GM19099 (cell line): ENCODE results near the gene NTSR1.

ENCODE experiments used
- POLR2A ChIP-seq: IDR thresholded peaks from 3 replicates; pipeline ENCODE4 v1.6.1; 2011; ENCODE audit warnings: low read depth; ENCODE audit not compliant: insufficient read length; ENCODE audit errors: extremely low read depth

The NTSR1 gene

DNA sequence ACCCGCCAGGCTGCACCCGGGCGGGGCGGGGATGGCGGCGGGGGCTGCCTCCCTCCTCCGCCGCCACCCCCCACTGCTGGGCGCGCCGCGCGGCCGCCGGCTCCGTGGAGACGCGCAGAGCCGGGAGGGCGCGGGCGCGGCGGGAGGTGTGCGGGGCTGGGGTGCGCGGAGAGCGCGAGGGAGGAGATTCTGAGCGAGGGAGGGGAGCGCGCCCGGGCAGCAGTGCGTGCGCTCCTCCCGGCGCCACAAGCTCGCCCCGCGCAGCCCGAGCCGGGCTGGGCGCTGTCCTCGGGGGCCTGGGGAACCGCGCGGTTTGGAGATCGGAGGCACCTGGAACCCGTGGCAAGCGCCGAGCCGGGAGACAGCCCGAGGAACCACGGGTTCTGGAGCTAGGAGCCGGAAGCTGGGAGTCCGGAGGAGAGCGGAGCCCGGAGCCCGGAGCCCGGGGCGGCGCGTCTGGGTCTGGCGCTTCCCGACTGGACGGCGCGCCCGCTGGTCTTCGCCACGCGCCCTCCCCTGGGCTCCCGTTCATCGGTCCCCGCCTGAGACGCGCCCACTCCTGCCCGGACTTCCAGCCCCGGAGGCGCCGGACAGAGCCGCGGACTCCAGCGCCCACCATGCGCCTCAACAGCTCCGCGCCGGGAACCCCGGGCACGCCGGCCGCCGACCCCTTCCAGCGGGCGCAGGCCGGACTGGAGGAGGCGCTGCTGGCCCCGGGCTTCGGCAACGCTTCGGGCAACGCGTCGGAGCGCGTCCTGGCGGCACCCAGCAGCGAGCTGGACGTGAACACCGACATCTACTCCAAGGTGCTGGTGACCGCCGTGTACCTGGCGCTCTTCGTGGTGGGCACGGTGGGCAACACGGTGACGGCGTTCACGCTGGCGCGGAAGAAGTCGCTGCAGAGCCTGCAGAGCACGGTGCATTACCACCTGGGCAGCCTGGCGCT, at the start of gene NTSR1:
TSS of gene NTSR1 (plus strand) at position 246 of the 946 bp plus-strand sequence. CDS start at position 618, 372 bp downstream.
- TF ChIP-seq POLR2A = no peak

DNA sequence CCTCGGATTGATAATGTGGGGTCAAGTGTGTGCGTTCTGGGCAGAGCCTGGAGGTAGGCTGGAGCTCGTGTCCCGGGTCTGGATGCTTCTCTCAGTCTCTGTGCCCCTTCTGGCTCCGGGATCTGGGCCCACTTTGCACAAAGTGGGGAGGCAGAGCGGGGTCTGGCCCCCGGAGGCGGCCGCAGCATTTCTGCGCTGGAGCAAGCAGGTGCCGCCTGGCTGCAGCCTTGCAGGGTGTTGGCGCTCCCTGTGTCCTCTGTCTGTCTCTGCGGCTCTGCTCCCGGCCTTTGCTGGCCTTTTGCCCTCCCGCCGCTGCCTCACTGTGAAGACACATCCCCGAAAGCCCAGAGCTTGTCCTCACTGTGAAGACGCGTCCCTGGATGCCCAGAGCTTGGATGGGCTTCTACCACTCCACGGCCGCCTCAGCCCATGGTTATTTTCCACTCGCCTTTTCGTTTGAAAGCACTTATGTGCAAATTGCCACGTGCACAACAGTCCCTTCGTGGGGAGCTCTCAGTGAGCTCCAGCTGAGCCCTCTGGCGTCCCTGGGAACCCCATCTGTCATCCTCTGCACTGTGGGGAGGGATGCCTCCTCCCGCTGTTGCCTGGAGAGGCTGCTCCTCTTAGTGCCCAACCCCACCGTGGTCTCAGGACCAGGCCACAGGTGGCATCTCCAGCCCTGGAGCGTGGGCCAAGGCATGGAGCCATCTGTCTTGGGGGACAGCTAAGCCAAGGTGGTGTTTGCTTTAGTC, 49.0 kb upstream of the NTSR1 start:
- TF ChIP-seq POLR2A = no peak

DNA sequence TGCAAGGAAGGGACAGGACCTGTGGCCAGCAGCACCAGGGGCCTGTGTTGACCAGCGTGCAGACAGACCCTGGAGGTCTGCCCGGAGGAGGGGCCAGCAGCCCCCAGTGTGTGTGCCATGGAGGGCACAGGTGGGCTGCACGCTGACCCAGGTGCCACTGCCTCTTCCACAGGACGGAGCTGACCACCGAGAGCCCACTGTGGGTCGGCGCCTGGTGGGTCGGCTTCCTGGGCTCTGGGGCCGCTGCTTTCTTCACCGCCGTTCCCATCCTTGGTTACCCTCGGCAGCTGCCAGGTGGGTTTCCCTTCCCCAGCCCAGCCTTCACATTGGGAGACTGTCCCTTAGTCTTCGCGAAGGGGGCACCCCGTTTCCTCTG, 48.4 kb upstream of the NTSR1 start:
- no peak for TF ChIP-seq POLR2A

DNA sequence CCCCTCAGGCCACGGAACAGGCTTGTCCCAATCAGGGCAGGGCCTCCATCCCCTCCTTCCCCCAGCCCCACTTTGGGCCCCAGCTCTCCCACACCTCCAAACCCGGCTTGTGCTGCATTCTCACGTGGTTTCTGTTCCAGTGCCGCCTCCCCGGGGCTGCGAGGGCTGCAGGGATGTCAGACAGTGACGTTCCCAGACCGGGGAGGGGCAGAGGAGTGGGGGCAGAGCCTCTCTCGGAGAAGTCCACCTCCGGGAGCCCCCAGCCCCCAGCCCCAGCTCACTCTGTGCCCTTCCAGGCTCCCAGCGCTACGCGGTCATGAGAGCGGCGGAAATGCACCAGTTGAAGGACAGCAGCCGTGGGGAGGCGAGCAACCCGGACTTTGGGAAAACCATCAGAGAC, 47.9 kb upstream of the NTSR1 start:
- TF ChIP-seq POLR2A = no peak

DNA sequence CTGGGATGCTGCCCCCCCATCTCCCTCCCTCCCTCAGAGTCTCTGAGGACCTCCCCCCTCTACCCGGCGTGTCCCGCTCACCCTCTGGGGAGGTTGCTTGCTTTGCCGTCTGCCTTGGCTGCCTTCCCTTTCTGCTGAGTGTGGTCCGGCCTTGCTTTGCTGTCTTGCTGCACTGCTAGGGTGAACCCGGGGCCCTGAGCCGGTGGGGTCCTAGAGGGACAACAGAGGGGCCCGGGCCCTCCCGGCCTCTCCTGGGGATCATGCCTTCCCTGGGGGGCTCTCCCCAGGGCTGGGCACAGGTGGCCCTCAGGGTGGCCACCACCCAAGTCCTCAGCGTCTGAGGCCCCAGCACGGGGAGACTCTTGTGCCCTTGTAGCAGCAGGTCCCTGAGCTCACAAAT, 47.0 kb upstream of the NTSR1 start:
- TF ChIP-seq POLR2A = no peak

DNA sequence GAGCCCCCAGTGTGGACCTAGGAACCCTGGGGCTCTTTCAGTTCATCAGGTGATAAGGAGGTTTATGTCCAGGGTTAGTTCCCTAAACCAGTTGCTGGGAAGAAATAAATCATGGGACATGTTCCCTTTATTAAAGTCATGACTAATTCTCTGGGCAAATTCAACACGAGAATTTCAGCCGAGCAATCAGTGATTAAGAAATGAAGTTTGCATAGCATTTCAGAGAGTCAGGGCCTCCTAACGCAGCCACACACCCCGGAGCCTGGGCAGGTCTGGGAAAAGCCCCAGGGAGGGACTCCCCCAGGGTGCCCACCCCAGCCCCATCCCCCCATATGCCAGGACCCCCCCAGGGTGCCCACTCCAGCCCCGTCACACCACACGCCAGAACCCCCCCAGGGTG, 46.2 kb upstream of the NTSR1 start:
- no peak for TF ChIP-seq POLR2A

DNA sequence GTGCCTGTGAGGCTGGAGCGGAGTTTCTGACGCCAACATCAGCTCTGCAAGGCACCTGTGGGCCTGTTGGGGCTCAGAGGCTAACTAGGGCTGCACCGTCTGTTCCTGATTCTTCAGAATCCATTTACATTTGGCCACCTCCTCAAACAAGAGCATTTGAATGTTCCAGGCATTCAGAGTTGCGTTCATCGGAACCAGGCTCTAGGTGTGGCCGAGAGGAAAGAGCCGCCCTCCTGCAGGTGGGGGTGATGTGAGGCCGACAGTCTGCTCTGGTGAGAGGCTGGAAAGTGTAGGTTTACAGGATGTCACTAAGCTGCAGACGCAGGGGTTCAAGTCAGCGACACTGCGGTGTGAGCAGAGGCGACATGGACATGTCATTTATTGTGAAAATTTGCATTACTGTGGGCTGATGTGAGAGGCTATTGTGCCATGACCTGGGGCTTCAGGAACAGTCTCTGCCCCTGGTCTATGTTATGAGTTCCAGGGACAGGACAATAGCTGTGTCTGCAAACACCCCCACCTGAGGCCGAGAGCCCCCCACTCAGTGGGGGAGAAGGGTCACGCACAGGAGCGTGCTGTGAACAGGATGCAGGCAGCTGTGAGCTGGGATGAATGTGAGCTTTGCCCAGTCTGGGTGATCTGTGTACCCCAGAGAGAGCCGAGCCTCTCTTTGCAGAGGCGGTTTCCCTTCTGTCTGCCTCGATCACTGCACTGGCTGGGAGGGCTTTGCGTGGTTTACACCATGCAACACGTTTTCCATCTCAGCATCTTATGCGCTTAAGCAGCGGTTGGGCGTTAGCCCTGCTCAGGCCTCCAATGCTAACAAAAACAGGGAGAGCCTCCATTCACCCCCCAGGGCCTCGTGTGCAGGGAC, 45.3 kb upstream of the NTSR1 start:
- TF ChIP-seq POLR2A = no peak

DNA sequence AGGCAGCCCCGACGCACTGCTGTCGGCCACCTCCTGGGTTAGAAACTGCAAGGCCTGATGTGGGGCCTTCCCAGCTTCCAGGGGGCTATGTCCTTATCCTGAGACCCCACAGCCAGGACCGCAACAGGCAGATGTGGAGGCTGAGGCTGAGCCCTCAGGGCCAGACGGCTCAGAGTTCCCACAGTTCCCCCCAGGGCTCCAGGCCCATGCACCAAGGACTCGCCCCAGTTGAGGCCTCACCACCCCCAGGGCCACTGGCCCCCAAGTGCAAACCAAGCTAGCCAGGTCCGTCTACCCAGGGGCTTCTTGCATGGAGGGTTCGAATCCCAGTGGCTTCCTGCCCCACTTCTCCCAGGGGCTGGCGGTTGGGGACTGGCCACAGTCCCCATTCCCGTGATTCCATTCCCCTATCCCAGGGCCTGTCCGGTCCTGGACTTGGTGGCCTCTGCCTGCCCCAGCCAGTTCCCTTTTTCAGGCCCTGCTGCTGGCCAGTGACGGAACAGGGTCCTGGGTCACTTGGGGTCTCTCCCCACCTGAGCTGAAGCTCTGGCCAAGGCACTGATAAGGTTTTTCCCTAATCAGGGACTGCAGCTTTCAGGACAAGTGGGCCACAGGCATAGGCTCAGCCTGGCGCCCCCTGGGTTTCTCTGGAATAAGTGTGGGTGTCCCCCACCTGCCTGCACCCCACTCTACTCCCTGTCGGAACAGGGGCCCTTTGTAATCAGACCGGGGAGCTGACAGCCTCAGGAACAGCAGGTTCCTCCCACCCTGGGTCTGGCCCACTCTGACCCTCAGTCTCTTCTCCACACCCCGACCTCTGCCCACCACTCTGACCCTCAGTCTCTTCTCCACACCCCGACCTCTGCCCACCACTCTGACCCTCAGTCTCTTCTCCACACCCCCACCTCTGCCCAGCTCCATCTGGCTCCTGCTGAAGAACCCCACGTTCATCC, 44.3 kb upstream of the NTSR1 start:
- no peak for TF ChIP-seq POLR2A

DNA sequence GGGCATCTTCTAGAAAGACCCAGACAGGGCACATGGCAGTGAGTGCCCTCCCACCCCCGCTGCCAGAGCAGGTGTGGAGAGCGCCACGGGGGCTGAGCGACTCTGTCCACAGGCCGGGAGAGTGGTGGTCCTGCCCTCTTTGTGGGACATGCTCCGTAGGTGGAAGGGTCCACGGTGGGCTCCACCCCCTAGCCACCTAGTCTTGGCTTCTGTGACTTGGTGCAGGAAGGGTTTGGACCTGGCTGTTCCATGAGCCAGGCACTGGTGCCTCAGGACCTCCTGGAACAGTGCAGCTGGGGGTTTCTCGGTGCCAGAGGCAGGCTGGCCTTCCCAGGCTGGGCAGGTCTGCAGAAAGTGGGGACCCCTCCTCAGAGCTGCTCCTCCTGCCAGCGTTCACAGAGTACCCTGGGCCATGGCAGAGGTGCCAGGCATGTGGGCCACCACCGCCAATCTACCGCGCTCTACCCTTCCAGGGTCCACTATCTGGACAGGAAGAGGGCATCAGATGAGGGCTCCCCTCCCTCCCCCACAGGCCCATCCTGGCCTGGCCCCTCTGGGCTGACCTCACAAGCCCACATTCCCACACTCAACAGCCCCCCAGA, 43.4 kb upstream of the NTSR1 start:
- no peak for TF ChIP-seq POLR2A

DNA sequence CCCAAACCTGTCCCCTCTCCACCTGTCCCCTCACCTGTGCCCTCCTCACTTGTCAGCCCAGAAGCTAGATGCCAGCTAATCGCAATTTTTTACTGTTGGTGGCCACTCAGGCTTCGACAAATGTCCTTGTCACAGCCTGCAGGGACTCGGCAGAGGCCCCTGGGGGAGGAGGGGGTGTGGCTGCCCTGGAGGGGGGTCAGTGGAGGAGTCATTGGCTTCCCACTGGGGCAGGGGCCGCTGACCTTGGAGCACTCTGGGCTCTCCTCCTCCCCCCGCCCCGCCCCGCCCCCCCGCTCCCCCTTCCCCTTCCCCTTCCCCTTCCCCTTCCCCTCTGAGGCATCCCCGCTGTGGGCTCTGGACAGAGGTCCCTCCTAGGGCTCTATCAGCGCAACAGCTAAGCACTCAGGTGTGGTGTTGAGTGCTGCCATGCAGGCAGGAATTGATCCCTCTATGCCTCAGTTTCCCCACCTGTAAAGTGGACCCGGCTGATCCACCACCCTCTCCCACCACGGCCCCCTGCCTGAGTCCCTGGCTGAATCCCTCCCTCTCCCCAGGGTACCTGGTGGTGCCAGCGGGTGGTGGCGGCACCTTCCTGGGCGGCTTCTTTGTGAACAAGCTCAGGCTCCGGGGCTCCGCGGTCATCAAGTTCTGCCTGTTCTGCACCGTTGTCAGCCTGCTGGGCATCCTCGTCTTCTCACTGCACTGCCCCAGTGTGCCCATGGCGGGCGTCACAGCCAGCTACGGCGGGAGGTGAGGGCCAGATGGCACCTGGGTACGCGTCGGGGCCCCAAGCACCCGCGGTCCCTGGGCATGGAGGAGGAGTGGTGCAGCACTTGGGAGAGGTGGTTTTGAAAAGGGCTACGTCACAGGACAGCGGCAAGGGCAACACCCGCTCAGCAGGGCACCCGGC, 42.6 kb upstream of the NTSR1 start:
- TF ChIP-seq POLR2A = no peak

DNA sequence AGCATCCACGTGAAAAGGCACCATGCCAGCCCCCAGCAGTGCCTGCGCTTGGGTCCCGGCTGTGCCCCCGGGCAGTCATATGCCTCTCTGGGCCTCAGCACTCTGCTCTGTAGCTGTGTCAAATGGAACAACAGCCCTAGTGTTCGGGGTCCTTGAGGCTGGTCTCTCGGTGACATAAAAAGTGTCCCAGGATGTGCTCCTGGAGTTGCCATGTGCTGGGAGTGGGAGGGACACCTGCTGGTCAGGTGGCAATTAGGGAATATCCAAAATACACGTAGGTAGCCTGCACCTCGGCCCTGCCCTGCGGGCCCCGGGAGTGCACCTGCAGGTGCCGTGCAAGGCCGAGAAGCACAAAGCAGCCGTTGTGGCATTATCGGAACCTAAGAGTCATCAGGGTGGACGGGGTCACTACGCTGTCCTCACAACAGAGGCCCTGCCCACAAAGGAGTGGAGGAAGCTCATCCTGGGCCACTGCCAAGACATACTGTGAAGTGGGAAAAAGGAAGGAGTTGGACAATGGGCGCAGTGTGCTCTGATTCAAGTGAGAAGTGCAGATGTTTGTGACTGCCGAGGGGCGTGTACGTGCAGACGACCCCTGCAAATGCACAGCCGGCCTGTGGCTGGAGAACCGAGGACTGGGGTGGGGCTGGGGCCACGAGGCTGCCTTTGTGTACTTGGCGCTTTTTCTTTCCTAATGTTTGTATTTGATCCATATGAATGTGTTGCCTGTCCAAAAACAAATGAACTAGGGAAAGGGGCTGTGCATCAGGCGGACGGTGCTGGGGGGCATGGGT, 41.7 kb upstream of the NTSR1 start:
- TF ChIP-seq POLR2A = no peak
